Measurements from ENCODE around the gene CLDN5. TPM values are rescaled to one million over a fixed set of nuclear protein-coding genes. Genes with fewer than 3 reads are reported as not detected.

CLDN5 gene
- total and polyA plus RNA-seq, 4 donors: 4.0 to 69.2 (median 24.1) TPM

GRCh38 chr22:19478045-19478900 lies 45.9 kb downstream of the CLDN5 start:
- Histone ChIP-seq H3K27me3 (ENCODE audit: control insufficient read depth in 1 of 2, insufficient read depth in 2 of 2, low read length in 1 of 2) (no peaks in the 10 kb centered on the region), H3K36me3 (ENCODE audit: control insufficient read depth in 1 of 2, insufficient read depth in 2 of 2, low read length in 1 of 2) (no peaks in the 10 kb centered on the region), H3K27ac (ENCODE audit: low read depth in 1 of 2, low read length in 2 of 2) (peak overlapping the region in 1 of 2 donors; percentile 66), H3K4me1 (ENCODE audit: control insufficient read depth in 1 of 2, insufficient read depth in 2 of 2, low read length in 2 of 2) (no peaks in the 10 kb centered on the region), H3K4me3 (ENCODE audit: low read length in 2 of 2) (peak overlapping the region; percentile 47 to 71), H3K9me3 (ENCODE audit: control insufficient read depth, low read length) (no peaks in the 10 kb centered on the region)
- WGBS, 2 donors: 0 to 1% methylated on average over 31 of the region's 31 CpGs
- DNase-seq (no peak), ATAC-seq (ENCODE audit: low FRiP score) (no peak)
- intact Hi-C loops (cut with DNase I): loop anchor here (2.0 to 10.0 kb wide), 4 partner anchors 46 to 299 kb away; partner anchors contain the start of genes CLTCL1 (in 1 of the 2), HIRA (in 1 of the 2), MRPL40 (in 1 of the 2) and SEPTIN5 (in 1 of the 2)

- H3K4me3 ChIP-seq (ENCODE audit: low read length in 2 of 2): peak overlapping the region; percentile 47 to 71
- no peaks in the 10 kb centered on the region for H3K27me3 ChIP-seq (ENCODE audit: control insufficient read depth in 1 of 2, insufficient read depth in 2 of 2, low read length in 1 of 2)
- WGBS, 2 donors: 18% methylated on average over 5 of the region's 5 CpGs
- DNase-seq (no peak), ATAC-seq (ENCODE audit: low FRiP score) (no peak)
- intact Hi-C loops (cut with DNase I): loop anchor here (2.0 to 10.0 kb wide), 4 partner anchors 45 to 299 kb away; partner anchors contain the start of genes CLTCL1 (in 1 of the 2), HIRA (in 1 of the 2), MRPL40 (in 1 of the 2) and SEPTIN5 (in 1 of the 2)
- peaks cover 0 to 2% of the 10 kb centered on the region in 2 donors for H3K36me3 ChIP-seq (ENCODE audit: control insufficient read depth in 1 of 2, insufficient read depth in 2 of 2, low read length in 1 of 2)
- no peaks in the 10 kb centered on the region for H3K4me1 ChIP-seq (ENCODE audit: control insufficient read depth in 1 of 2, insufficient read depth in 2 of 2, low read length in 2 of 2)
- no peaks in the 10 kb centered on the region for H3K9me3 ChIP-seq (ENCODE audit: control insufficient read depth, low read length)
- no peak overlapping the region for H3K27ac ChIP-seq (ENCODE audit: low read depth in 1 of 2, low read length in 2 of 2)
Measured at GRCh38 chr22:19477321-19478044, 46.7 kb downstream of the CLDN5 start.

- DNase-seq: no peak
- H3K4me3 ChIP-seq (ENCODE audit: low read length in 2 of 2): no peak overlapping the region
- 61 to 65% methylated on average over 3 of the region's 3 CpGs for WGBS, 2 donors
- H3K27ac ChIP-seq (ENCODE audit: low read depth in 1 of 2, low read length in 2 of 2): no peak overlapping the region
- no peaks in the 10 kb centered on the region for H3K27me3 ChIP-seq (ENCODE audit: control insufficient read depth in 1 of 2, insufficient read depth in 2 of 2, low read length in 1 of 2)
- peaks cover 0 to 2% of the 10 kb centered on the region in 2 donors for H3K36me3 ChIP-seq (ENCODE audit: control insufficient read depth in 1 of 2, insufficient read depth in 2 of 2, low read length in 1 of 2)
- intact Hi-C loops (cut with DNase I): loop anchor here (5.0 to 10.0 kb wide), 3 partner anchors 44 to 239 kb away; partner anchors contain the start of genes CLTCL1 (in 1 of the 2), HIRA (in 1 of the 2), MRPL40 (in 1 of the 2) and SEPTIN5 (in 1 of the 2)
- ATAC-seq (ENCODE audit: low FRiP score): no peak
- no peaks in the 10 kb centered on the region for H3K9me3 ChIP-seq (ENCODE audit: control insufficient read depth, low read length)
- H3K4me1 ChIP-seq (ENCODE audit: control insufficient read depth in 1 of 2, insufficient read depth in 2 of 2, low read length in 2 of 2): no peaks in the 10 kb centered on the region
Measured at GRCh38 chr22:19476023-19476422, 48.2 kb downstream of the CLDN5 start.

- no peak overlapping the region for H3K27ac ChIP-seq (ENCODE audit: low read depth in 1 of 2, low read length in 2 of 2)
- DNase-seq (no peak), ATAC-seq (ENCODE audit: low FRiP score) (no peak)
- intact Hi-C loops (cut with DNase I): loop anchor here in 1 of 2 donors (10.0 kb wide), 2 partner anchors 179 to 241 kb away; partner anchors contain the start of genes CLTCL1 and SEPTIN5
- no peaks in the 10 kb centered on the region for H3K27me3 ChIP-seq (ENCODE audit: control insufficient read depth in 1 of 2, insufficient read depth in 2 of 2, low read length in 1 of 2)
- no peak overlapping the region for H3K4me3 ChIP-seq (ENCODE audit: low read length in 2 of 2)
- H3K9me3 ChIP-seq (ENCODE audit: control insufficient read depth, low read length): no peaks in the 10 kb centered on the region
- H3K36me3 ChIP-seq (ENCODE audit: control insufficient read depth in 1 of 2, insufficient read depth in 2 of 2, low read length in 1 of 2): peaks cover 0 to 8% of the 10 kb centered on the region in 2 donors
- WGBS, 2 donors: 60 to 82% methylated on average over 3 of the region's 3 CpGs
- H3K4me1 ChIP-seq (ENCODE audit: control insufficient read depth in 1 of 2, insufficient read depth in 2 of 2, low read length in 2 of 2): no peaks in the 10 kb centered on the region
Measured at GRCh38 chr22:19473578-19473977, 50.6 kb downstream of the CLDN5 start.

Other genes with a start within 250 kb of the CLDN5 start
- gene CLTCL1, start 232.7 kb downstream of the CLDN5 start, total RNA-seq: 1 to 10 TPM; 7.9 to 8.1 TPM
- gene CLTCL1, start 232.7 kb downstream of the CLDN5 start, polyA plus RNA-seq: 1 to 10 TPM in 1 of 2 donors, under 1 TPM in 1; 0.25 to 6.0 TPM
- gene HIRA, start 92.7 kb downstream of the CLDN5 start, total RNA-seq: 10 to 100 TPM; 20.8 to 24.3 TPM
- 10 to 100 TPM; 10.4 to 13.4 TPM for gene HIRA, start 92.7 kb downstream of the CLDN5 start, polyA plus RNA-seq
- 10 to 100 TPM; 13.9 to 16.4 TPM for gene MRPL40, start 91.9 kb downstream of the CLDN5 start, total RNA-seq
- 10 to 100 TPM; 37.3 to 38.1 TPM for gene MRPL40, start 91.9 kb downstream of the CLDN5 start, polyA plus RNA-seq
- gene C22orf39, start 76.7 kb downstream of the CLDN5 start, total RNA-seq: 10 to 100 TPM; 29.3 to 33.4 TPM
- gene C22orf39, start 76.7 kb downstream of the CLDN5 start, polyA plus RNA-seq: 10 to 100 TPM; 33.8 to 58.2 TPM
- 10 to 100 TPM; 43.4 to 46.0 TPM for gene UFD1, start 45.2 kb downstream of the CLDN5 start, total RNA-seq
- gene UFD1, start 45.2 kb downstream of the CLDN5 start, polyA plus RNA-seq: 100 to 1,000 TPM in 1 of 2 donors, 10 to 100 TPM in 1; 80.3 to 110 TPM
- 1 to 10 TPM in 1 of 2 donors, under 1 TPM in 1; 0.68 to 1.0 TPM for gene CDC45, start 44.5 kb downstream of the CLDN5 start, total RNA-seq
- 1 to 10 TPM in 1 of 2 donors, under 1 TPM in 1; 0.63 to 1.3 TPM for gene CDC45, start 44.5 kb downstream of the CLDN5 start, polyA plus RNA-seq
- 10 to 100 TPM; 32.5 to 41.5 TPM for gene SEPTIN5, start 190.1 kb upstream of the CLDN5 start, total RNA-seq
- 10 to 100 TPM; 26.9 to 63.3 TPM for gene SEPTIN5, start 190.1 kb upstream of the CLDN5 start, polyA plus RNA-seq
- 1 to 10 TPM in 1 of 2 donors, not detected in 1; 3.6 TPM for gene GP1BB, start 199.1 kb upstream of the CLDN5 start, total RNA-seq
- gene GP1BB, start 199.1 kb upstream of the CLDN5 start, polyA plus RNA-seq: 10 to 100 TPM in 1 of 2 donors, 1 to 10 TPM in 1; 8.1 to 29.7 TPM
- 1 to 10 TPM; 2.3 to 5.6 TPM for gene TBX1, start 236.4 kb upstream of the CLDN5 start, total RNA-seq
- gene TBX1, start 236.4 kb upstream of the CLDN5 start, polyA plus RNA-seq: 1 to 10 TPM; 1.1 to 7.8 TPM